Measurements from ENCODE around the gene ARL6IP5.

DNA sequence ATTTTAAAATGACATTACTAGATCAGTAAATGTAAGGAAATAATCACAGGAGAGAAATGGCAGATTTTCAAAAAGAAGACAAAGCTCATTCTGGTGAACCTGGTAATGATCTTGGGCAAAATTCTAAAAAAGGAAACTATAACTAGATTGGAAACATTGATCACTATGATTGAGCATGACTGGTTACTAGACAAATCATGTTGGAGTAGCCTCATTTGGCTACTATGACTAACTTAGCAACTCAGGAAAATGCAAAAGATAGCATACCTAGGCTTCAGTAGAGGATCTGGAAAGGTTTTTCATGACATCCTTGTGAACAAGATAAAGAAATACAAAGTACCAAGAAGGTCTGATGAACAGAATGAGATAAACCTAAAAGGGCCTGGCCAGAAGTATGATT is 25.0 kb upstream of the ARL6IP5 start:
- TF ChIP-seq, protein P1, sequence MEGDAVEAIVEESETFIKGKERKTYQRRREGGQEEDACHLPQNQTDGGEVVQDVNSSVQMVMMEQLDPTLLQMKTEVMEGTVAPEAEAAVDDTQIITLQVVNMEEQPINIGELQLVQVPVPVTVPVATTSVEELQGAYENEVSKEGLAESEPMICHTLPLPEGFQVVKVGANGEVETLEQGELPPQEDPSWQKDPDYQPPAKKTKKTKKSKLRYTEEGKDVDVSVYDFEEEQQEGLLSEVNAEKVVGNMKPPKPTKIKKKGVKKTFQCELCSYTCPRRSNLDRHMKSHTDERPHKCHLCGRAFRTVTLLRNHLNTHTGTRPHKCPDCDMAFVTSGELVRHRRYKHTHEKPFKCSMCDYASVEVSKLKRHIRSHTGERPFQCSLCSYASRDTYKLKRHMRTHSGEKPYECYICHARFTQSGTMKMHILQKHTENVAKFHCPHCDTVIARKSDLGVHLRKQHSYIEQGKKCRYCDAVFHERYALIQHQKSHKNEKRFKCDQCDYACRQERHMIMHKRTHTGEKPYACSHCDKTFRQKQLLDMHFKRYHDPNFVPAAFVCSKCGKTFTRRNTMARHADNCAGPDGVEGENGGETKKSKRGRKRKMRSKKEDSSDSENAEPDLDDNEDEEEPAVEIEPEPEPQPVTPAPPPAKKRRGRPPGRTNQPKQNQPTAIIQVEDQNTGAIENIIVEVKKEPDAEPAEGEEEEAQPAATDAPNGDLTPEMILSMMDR (conservative IDR thresholded peaks at IDR 0.05 in 1 of 2, IDR thresholded peaks at IDR 0.05 in 1 of 2; ENCODE audit: extremely low read depth in 1 of 2, insufficient read depth in 1 of 2, low read depth in 1 of 2, low read length in 2 of 2) = no peak
- no peak for TF ChIP-seq EZH2 (IDR thresholded peaks at IDR 0.05; ENCODE audit: borderline replicate concordance, low read length)
